H1 (cell line): ENCODE measurements around the gene CCDC178. TPM values are rescaled to one million over a fixed set of nuclear protein-coding genes. Genes with fewer than 3 reads are reported as not detected.

ENCODE experiments used
- JUN ChIP-seq: IDR thresholded peaks from 2 replicates; pipeline ENCODE4 v1.6.1; 2011; ENCODE audit warnings: low read depth, mild to moderate bottlenecking, improper control_type of control experiment, low read length
- polyA plus RNA-seq, 7 experiments: library from polyadenylated mRNA; depleted of rRNA in 3 of 7; stranded (reverse) in 5 of 7; unstranded in 2 of 7; fragments of >200 nt in 5 of 7; fragments of 200-250 nt in 2 of 7; gene quantifications; 1 replicate in 5 of 7; 2 replicates in 1 of 7; 4 replicates in 1 of 7; pipeline versions ENCODE4 v1.2.1 to v1.2.3, GENCODE V29; 2011 to 2013; ENCODE audit warnings: missing spikeins in 2 of 7, mixed read lengths in 2 of 7
- total RNA-seq: library from RNA; stranded (reverse); fragmentation: NEBNext Ultra II Directional; extraction: Animal tissue kit (Norgen Biotek cat#: 25700); gene quantifications from 2 replicates; pipeline ENCODE4 v1.2.1, GENCODE V29; 2021
- TF ChIP-seq, protein P1 (sequence below): IDR thresholded peaks from 2 replicates; pipeline ENCODE4 v1.6.1; 2011; ENCODE audit warnings: low read depth, mild to moderate bottlenecking, low read length; ENCODE audit not compliant: insufficient read depth

CCDC178 gene
- total and polyA plus RNA-seq, 2 of the 8 experiments (the other 6 are each of a cell fraction or from before 2014, with no cell fraction given): not detected

DNA sequence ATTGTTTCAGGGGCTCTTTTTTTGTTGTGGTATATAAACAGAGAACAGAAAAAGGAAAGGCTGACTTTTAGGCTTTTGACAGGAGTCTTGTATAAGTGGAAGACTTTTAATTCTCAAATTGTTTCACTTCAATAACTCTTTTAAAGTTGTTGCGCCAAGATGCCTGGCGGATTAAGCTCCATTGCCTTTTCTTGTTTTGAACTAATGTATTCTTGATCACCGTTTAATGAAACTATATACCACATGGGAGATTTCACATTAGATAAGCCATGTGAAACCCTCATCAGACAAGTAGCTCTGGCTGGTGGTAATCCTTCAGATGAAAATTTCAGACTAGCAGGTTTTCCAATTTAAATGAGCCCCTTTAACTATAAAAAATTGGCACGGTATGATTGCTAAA is 257.4 kb downstream of the CCDC178 start (continued):
- TF ChIP-seq JUN: no peak
- TF ChIP-seq, protein P1, sequence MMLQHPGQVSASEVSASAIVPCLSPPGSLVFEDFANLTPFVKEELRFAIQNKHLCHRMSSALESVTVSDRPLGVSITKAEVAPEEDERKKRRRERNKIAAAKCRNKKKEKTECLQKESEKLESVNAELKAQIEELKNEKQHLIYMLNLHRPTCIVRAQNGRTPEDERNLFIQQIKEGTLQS: no peak
